ENCODE results near the gene MAP10.
"Not testable (repeated sequence)": the region's sequence is repeated elsewhere in the genome, so short reads cannot be mapped to it uniquely, and the experiment has no call there.

Gene MAP10

DNA sequence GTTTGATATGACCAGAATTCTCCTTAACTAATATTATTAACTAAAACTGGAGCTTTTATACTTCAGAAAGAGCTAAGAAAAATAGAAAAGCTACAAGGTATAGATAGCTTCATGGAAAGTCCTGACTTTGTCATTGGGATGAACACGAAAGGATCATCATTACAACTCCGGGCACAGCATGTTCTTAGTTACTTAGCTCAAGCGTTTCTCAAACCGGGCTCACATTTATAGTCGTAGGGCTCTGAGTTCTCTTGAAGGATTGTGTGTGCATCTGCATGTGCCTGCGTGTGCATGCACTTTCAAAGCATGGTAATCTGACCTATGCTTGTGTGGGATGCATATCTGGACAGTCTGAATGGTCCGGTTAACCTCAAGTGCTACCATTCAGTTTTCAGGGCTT lies 20.4 kb upstream of the MAP10 start:
- CTCF ChIA-PET, result interaction anchor here (0.6 kb wide), 1 partner anchor 1312 kb away, joined by 5 read pairs; no protein-coding TSS in a partner anchor
- POLR2A ChIA-PET (ENCODE audit: low non-redundant PET), result no interaction called here
- DNase-seq (ENCODE audit: low spot score), result no peak
- no peak overlapping the region for H3K27ac ChIP-seq
- TF ChIP-seq, protein P1, sequence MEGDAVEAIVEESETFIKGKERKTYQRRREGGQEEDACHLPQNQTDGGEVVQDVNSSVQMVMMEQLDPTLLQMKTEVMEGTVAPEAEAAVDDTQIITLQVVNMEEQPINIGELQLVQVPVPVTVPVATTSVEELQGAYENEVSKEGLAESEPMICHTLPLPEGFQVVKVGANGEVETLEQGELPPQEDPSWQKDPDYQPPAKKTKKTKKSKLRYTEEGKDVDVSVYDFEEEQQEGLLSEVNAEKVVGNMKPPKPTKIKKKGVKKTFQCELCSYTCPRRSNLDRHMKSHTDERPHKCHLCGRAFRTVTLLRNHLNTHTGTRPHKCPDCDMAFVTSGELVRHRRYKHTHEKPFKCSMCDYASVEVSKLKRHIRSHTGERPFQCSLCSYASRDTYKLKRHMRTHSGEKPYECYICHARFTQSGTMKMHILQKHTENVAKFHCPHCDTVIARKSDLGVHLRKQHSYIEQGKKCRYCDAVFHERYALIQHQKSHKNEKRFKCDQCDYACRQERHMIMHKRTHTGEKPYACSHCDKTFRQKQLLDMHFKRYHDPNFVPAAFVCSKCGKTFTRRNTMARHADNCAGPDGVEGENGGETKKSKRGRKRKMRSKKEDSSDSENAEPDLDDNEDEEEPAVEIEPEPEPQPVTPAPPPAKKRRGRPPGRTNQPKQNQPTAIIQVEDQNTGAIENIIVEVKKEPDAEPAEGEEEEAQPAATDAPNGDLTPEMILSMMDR (conservative IDR thresholded peaks at IDR 0.05; ENCODE audit: low read depth), result no peak

DNA sequence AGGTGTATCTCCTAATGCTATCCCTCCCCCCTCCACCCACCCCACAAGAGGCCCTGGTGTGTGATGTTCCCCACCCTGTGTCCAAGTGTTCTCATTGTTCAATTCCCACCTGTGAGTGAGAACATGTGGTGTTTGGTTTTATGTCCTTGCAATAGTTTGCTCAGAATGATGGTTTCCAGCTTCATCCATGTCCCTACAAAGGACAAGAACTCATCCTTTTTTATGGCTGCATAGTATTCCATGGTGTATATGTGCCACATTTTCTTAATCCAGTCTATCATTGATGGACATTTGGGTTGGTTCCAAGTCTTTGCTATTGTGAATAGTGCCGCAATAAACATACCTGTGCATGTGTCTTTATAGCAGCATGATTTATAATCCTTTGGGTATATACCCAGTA lies 19.6 kb upstream of the MAP10 start:
- POLR2A ChIA-PET (ENCODE audit: low non-redundant PET); DNase-seq (ENCODE audit: low spot score); H3K27ac ChIP-seq; CTCF ChIA-PET: not testable (repeated sequence)

DNA sequence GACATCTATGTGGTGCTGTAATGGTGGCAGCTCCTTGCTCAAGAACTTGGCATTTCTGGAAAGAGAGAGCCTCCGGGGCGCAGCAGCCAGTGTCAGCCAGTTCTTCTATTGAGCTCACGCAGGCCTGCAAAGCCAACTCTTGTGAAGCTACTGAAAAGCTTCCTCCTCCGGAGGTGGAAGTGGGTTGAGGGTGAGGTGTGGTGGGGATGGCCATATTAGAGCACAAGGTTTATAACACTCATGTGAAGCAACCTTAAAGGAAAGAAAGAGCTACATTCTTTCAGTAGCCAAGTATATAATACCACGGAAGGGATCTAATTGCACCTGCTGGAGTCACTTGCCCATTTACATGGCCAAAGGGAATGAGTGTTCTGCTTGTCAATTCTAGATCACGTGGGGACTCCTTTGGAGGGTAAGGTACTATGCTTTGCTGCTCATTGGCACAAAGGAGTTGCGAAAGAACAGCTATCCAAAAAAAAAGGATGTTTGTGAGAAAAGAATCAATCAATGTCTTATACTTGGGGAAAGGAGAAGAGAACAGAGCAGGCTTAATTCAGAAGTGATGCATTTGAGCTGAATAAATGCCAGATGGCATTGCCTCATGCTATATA lies 18.3 kb upstream of the MAP10 start:
- DNase-seq (ENCODE audit: low spot score), result no peak

DNA sequence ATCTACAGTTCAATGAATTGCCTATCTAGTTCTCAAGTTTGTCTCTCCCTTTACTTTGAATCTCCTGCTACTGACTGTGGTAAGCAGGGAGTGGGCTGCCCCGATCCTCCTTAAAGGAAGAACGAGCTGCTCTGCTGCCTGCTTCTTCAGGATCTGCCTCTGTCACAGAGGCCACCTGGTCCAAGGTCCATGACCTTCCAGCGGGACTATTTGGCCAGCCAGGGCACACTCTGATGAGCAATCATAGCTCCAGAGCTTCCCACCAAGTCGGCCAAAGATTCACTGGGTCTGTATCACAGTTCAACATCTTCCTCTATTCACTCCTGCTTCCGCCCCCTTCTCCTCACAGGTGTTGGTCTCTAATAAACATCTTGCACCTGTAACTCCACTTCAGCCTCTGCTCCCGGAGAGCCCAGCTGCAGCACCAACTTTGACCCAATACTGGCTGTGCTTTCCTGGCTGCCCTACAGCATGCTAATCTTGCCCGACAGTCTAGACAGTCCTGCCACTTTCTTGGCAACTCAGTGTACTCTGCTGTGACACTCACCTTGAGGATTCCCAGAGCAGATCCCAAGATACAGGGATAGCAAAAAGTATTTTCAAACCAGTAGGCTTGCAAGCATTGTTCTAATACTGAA lies 16.9 kb upstream of the MAP10 start:
- TF ChIP-seq, protein P1 (conservative IDR thresholded peaks at IDR 0.05; ENCODE audit: low read depth), result no peak
- POLR2A ChIA-PET (ENCODE audit: low non-redundant PET), result no interaction called here
- CTCF ChIA-PET, result no interaction called here
- no peak overlapping the region for H3K27ac ChIP-seq
- no peak for DNase-seq (ENCODE audit: low spot score)

More for the DNA sequence above, 18.3 kb upstream of the MAP10 start:
- TF ChIP-seq, protein P1 (conservative IDR thresholded peaks at IDR 0.05; ENCODE audit: low read depth), result no peak
- H3K27ac ChIP-seq, result no peak overlapping the region
- ChIA-PET CTCF (no interaction called here), POLR2A (ENCODE audit: low non-redundant PET) (no interaction called here)

DNA sequence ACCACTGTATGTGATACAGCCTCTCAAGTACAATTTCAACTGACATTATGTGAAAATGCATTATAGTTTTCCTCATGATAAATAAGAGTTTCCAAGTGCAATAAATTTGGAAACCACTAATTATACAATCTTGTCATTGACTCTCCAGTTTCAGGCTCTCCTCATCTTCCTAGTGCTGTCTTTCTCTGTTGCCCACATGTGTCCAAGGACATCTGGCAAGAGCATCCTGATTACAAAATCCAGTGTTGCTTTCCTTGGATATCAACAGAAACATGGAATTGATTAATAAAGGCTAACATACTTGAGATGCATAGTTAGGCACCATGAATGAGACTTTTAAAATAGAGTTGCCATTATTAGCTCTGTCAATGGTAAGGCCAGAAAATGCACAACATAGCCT lies 15.6 kb upstream of the MAP10 start:
- POLR2A ChIA-PET (ENCODE audit: low non-redundant PET), result no interaction called here
- DNase-seq (ENCODE audit: low spot score), result no peak
- H3K27ac ChIP-seq, result no peak overlapping the region
- TF ChIP-seq, protein P1 (conservative IDR thresholded peaks at IDR 0.05; ENCODE audit: low read depth), result no peak
- CTCF ChIA-PET, result no interaction called here

DNA sequence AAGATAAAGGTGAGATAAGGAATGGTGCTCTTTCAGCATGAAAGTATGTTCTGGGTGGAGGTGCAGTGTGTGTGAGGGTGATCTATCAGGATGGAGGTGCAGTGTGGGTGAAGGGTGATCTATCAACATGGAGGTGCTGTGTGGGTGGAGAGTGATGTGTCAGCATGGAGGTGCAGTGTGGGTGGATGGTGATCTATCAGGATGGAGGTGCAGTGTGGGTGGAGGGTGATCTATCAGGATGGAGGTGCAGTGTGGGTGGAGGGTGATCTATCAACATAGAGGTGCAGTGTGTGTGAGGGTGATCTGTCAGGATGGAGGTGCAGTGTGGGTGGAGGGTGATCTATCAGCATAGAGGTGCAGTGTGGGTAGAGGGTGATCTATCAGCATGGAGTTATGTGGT lies 12.3 kb upstream of the MAP10 start:
- TF ChIP-seq, protein P1 (conservative IDR thresholded peaks at IDR 0.05; ENCODE audit: low read depth), result no peak
- no peak for DNase-seq (ENCODE audit: low spot score)
- ChIA-PET CTCF (interaction anchor here (0.5 to 0.7 kb wide), 3 partner anchors 16 to 128 kb away, joined by 3 to 4 read pairs (median 3); no protein-coding TSS in a partner anchor), POLR2A (ENCODE audit: low non-redundant PET) (no interaction called here)
- no peak overlapping the region for H3K27ac ChIP-seq

DNA sequence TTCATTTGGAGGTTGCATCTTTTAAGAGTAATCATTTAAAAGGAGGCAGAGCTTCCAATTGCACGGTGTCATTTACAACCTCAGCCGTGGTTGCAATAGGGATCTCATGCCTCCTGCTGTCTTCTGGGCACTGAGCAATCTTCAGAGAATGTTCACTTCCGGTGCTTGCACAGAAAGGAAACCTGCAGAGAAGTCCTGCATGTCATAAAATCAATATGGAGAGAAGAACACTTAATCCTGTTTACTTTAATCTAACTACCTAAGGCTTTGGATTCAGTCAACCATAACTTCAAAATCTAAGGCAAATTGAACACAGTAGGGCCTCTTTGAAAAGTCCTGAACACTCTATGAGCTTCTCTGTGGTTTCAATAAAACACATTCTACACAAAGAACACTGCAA lies 11.3 kb upstream of the MAP10 start:
- TF ChIP-seq, protein P1 (conservative IDR thresholded peaks at IDR 0.05; ENCODE audit: low read depth), result 0 out of 2 replicates have a peak, but pooled peaks have one; percentile 7
- DNase-seq (ENCODE audit: low spot score), result peak; percentile 12
- ChIA-PET CTCF (interaction anchor here (0.7 to 1.1 kb wide), 4 partner anchors 10 to 567 kb away, joined by 3 to 6 read pairs (median 4); no protein-coding TSS in a partner anchor), POLR2A (ENCODE audit: low non-redundant PET) (no interaction called here)
- H3K27ac ChIP-seq, result no peak overlapping the region
